K562 (cell line): Measurements from ENCODE around the gene RHOF. TPM values are rescaled to one million over a fixed set of nuclear protein-coding genes. Genes with fewer than 3 reads are reported as not detected.

Experiments
- ATAC-seq: fragments of 200-7000 bp; cut with Tn5 transposase; 3 replicates; pipeline ENCODE4 v1.9.1; 2020; ENCODE audit warnings: moderate library complexity
- BruUV-seq: library from RNA; stranded (reverse); fragments of 400-500 nt; replicated peaks from 2 replicates; lab custom pipeline; 2021; lab: Mats Ljungman, UMichigan
- CTCF ChIA-PET: fragments of 300-600 bp; formaldehyde crosslinking; extraction: SDS; loops from one replicate; lab custom pipeline; 2021; ENCODE audit warnings: low intra/inter-chr PET ratio; lab: Yijun Ruan, JAX
- POLR2A ChIA-PET: fragments of 300-600, 350-650 bp; sonication (Branson Sonifier 250); formaldehyde crosslinking; extraction: SDS; loops from one replicate; lab custom pipeline; 2021; ENCODE audit warnings: antibody characterized with exemption, inconsistent platforms; lab: Yijun Ruan, JAX
- DNase-seq, 4 experiments: peaks; one replicate each; pipeline versions ENCODE4 v3.0.0 to v3.0.0-alpha.2; 2011 to 2018; ENCODE audit warnings: low spot score in 3 of 4, mixed read lengths in 3 of 4; ENCODE audit errors: extremely low read depth in 1 of 4
- FAIRE-seq: peaks from 2 replicates; lab custom pipeline; 2011; peaks lifted over from hg19 to GRCh38; lab: Jason Lieb, UNC
- H2AFZ ChIP-seq: 2 replicates; pipeline ENCODE4 v1.6.0; 2011; ENCODE audit warnings: low read depth, low read length, control low read depth, inconsistent platforms
- H3K27ac ChIP-seq: fragments of 200-600 bp; 3 replicates; pipeline ENCODE4 v1.8.0; 2011; ENCODE audit warnings: low read depth, mild to moderate bottlenecking, control low read depth, inconsistent platforms, low read length, moderate library complexity, mixed read lengths; ENCODE audit errors: extremely low read depth
- H3K27me3 ChIP-seq, 2 experiments: fragments of 300-600 bp in 1 of 2; 2 replicates in 1 of 2; 3 replicates in 1 of 2; pipeline versions ENCODE4 v1.6.0 to v1.8.0; 2011; ENCODE audit warnings: inconsistent platforms in 2 of 2, low read length in 2 of 2, mild to moderate bottlenecking in 1 of 2, mixed read lengths in 1 of 2, moderate library complexity in 1 of 2; ENCODE audit not compliant: control insufficient read depth in 2 of 2, insufficient read depth in 2 of 2
- H3K36me3 ChIP-seq: fragments of 300-600 bp; 3 replicates; pipeline ENCODE4 v1.8.0; 2011; ENCODE audit warnings: mild to moderate bottlenecking, low read length, inconsistent platforms; ENCODE audit not compliant: control insufficient read depth, insufficient read depth
- H3K4me1 ChIP-seq, 2 experiments: fragments of 200-600 bp in 1 of 2; replicated peaks in 1 of 2; 2 replicates in 1 of 2; 3 replicates in 1 of 2; pipeline versions ENCODE4 v1.5.1 to v1.8.0; 2011; ENCODE audit warnings: inconsistent platforms in 2 of 2, low read length in 2 of 2, mild to moderate bottlenecking in 1 of 2, mixed read lengths in 1 of 2, moderate library complexity in 1 of 2; ENCODE audit not compliant: control insufficient read depth in 2 of 2, insufficient read depth in 2 of 2
- H3K4me2 ChIP-seq: 2 replicates; pipeline ENCODE4 v1.6.1; 2011; ENCODE audit warnings: low read length, control low read depth, inconsistent platforms, mixed read lengths; ENCODE audit not compliant: insufficient read depth
- H3K4me3 ChIP-seq: fragments of 200-600 bp; sonication (generic), shearing (Covaris generic); 2 replicates; pipeline ENCODE4 v1.5.1; 2016; ENCODE audit warnings: control low read depth, inconsistent platforms
- H3K79me2 ChIP-seq: fragments of 200-600 bp; 3 replicates; pipeline ENCODE4 v1.8.0; 2011; ENCODE audit warnings: low read length, inconsistent platforms; ENCODE audit not compliant: control insufficient read depth, insufficient read depth
- H3K9ac ChIP-seq, 2 experiments: 2 replicates each; pipeline versions ENCODE4 v1.6.0 to v1.6.1; 2011; ENCODE audit warnings: low read depth in 2 of 2, low read length in 2 of 2, control low read depth in 1 of 2, inconsistent platforms in 1 of 2, mild to moderate bottlenecking in 1 of 2, mixed read lengths in 1 of 2; ENCODE audit not compliant: insufficient read depth in 1 of 2
- H3K9me1 ChIP-seq: one replicate; pipeline ENCODE4 v1.6.0; 2011; ENCODE audit warnings: inconsistent platforms, mild to moderate bottlenecking, low read length, moderate library complexity; ENCODE audit not compliant: control insufficient read depth, insufficient read depth
- H3K9me3 ChIP-seq: replicated peaks from 2 replicates; pipeline ENCODE4 v1.5.1; 2011; ENCODE audit warnings: low read depth, low read length, inconsistent platforms; ENCODE audit not compliant: control insufficient read depth, insufficient read depth
- H4K20me1 ChIP-seq: replicated peaks from 2 replicates; pipeline ENCODE4 v1.6.1; 2011; ENCODE audit warnings: low read length, inconsistent platforms, mixed read lengths; ENCODE audit not compliant: control insufficient read depth, insufficient read depth
- E4F1 ChIP-seq: fragments of 250-450 bp; sonication (Bioruptor Pico); IDR thresholded peaks from 2 replicates; pipeline ENCODE4 v1.5.0; 2021; ENCODE audit warnings: mild to moderate bottlenecking, borderline replicate concordance
- HNRNPUL1 ChIP-seq: fragments of 200-400 bp; formaldehyde crosslinking; IDR thresholded peaks from 2 replicates; pipeline ENCODE4 v1.6.1; 2017; ENCODE audit warnings: low read length
- PRMT5 ChIP-seq: sonication (generic); formaldehyde crosslinking; IDR thresholded peaks from 2 replicates; pipeline ENCODE4 v1.5.0; 2020; ENCODE audit warnings: missing genetic modification reagents
- STAT5B ChIP-seq: fragments of 250-450 bp; sonication (Bioruptor Pico); IDR thresholded peaks from 2 replicates; pipeline ENCODE4 v1.8.0; 2021; ENCODE audit warnings: mild to moderate bottlenecking, inconsistent platforms
- ZNF324 ChIP-seq: fragments of 250-450 bp; sonication (Bioruptor Pico); IDR thresholded peaks from 2 replicates; pipeline ENCODE4 v1.4.0; 2020; ENCODE audit warnings: mild to moderate bottlenecking
- whole genome bisulfite sequencing: fragments of 100-300 bp; shearing (Covaris generic); methylation state at CpG from one replicate; pipeline ENCODE4 v1.1.6; 2016; ENCODE audit warnings: low coverage, mixed read lengths; ENCODE audit not compliant: insufficient coverage; ENCODE audit errors: missing lambda C conversion rate; 5-methylcytosine and 5-hydroxymethylcytosine counted together
- in situ Hi-C: fragments of 300-500 bp; cut with MboI; formaldehyde crosslinking; loops from 4 replicates; pipeline ENCODE4 v1.15.0; 2018; ENCODE audit warnings: inconsistent platforms, mixed read lengths
- intact Hi-C: fragments of 100-400 bp; cut with micrococcal nuclease; formaldehyde crosslinking; loops from 2 replicates; pipeline ENCODE4 v1.14.2; 2022
- polyA plus RNA-seq, 8 experiments: library from polyadenylated mRNA; depleted of rRNA in 4 of 8; stranded (reverse) in 5 of 8; unstranded in 3 of 8; fragments of >200 nt; fragmentation: Nextera tagmentation in 2 of 8; fragmentation: Illumina TruSeq in 1 of 8; extraction: Ambion mirVana in 2 of 8; extraction: Trizol in 1 of 8; gene quantifications; 2 replicates each; pipeline versions ENCODE4 v1.2.1 to v1.2.3, GENCODE V29; 2011 to 2014; ENCODE audit warnings: inconsistent platforms in 1 of 8, missing spikeins in 1 of 8
- total RNA-seq, 7 experiments: library from RNA; depleted of rRNA in 6 of 7; stranded (reverse); fragments of >200 nt in 6 of 7; fragmentation: Illumina TruSeq in 2 of 7; extraction: Trizol in 2 of 7; gene quantifications; 2 replicates each; pipeline versions ENCODE4 v1.2.1 to v1.2.3, GENCODE V29; 2011 to 2021; ENCODE audit warnings: low replicate concordance in 1 of 7
- TF ChIP-seq, protein P1 (sequence below): fragments of 250-450 bp; sonication (Bioruptor Pico); IDR thresholded peaks from 2 replicates; pipeline ENCODE4 v1.5.0; 2020; ENCODE audit warnings: mild to moderate bottlenecking, borderline replicate concordance
- TF ChIP-seq, protein P2 (sequence below): sonication (generic); formaldehyde crosslinking; IDR thresholded peaks from 2 replicates; pipeline ENCODE4 v1.9.0; 2022; ENCODE audit warnings: mild to moderate bottlenecking, missing genetic modification reagents
- TF ChIP-seq, protein P3 (sequence below): fragments of 450-650 bp; IDR thresholded peaks from 2 replicates; pipeline ENCODE4 v1.6.1; 2016; ENCODE audit warnings: mild to moderate bottlenecking

The RHOF gene
- total and polyA plus RNA-seq, 9 of the 15 experiments (the other 6 are each of a cell fraction or from before 2014, with no cell fraction given) = 0.13 to 10.1 (median 4.0) TPM

DNA sequence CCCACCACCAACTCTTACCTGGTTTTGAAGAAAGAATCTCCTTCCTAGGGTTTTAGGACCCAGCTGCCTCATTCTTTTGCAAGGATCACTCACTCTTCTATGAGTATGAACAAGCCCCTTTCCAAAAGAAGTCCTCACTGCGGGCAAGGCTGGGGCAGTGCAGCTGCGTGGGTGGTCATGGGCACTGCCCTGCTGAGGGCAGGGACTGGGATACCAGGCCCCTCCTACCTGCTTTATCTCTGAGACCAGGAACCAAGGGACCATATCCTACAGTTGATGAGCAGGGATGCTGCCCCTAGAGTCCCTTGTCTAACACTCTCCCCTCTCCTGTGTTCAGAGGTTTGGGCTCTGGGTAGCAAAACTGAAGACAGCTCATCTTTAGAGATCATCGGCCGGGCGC lies 44.6 kb upstream of the RHOF start:
- no peak for FAIRE-seq
- TF ChIP-seq STAT5B (CRISPR knock-in tag) = no peak
- TF ChIP-seq, protein P1, sequence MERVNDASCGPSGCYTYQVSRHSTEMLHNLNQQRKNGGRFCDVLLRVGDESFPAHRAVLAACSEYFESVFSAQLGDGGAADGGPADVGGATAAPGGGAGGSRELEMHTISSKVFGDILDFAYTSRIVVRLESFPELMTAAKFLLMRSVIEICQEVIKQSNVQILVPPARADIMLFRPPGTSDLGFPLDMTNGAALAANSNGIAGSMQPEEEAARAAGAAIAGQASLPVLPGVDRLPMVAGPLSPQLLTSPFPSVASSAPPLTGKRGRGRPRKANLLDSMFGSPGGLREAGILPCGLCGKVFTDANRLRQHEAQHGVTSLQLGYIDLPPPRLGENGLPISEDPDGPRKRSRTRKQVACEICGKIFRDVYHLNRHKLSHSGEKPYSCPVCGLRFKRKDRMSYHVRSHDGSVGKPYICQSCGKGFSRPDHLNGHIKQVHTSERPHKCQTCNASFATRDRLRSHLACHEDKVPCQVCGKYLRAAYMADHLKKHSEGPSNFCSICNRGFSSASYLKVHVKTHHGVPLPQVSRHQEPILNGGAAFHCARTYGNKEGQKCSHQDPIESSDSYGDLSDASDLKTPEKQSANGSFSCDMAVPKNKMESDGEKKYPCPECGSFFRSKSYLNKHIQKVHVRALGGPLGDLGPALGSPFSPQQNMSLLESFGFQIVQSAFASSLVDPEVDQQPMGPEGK (CRISPR knock-in tag) = no peak
- no peak for TF ChIP-seq PRMT5 (CRISPR knock-in tag)
- TF ChIP-seq, protein P2, sequence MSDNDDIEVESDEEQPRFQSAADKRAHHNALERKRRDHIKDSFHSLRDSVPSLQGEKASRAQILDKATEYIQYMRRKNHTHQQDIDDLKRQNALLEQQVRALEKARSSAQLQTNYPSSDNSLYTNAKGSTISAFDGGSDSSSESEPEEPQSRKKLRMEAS (CRISPR knock-in tag) = no peak
- no peak for TF ChIP-seq ZNF324 (CRISPR knock-in tag)
- TF ChIP-seq, protein P3, sequence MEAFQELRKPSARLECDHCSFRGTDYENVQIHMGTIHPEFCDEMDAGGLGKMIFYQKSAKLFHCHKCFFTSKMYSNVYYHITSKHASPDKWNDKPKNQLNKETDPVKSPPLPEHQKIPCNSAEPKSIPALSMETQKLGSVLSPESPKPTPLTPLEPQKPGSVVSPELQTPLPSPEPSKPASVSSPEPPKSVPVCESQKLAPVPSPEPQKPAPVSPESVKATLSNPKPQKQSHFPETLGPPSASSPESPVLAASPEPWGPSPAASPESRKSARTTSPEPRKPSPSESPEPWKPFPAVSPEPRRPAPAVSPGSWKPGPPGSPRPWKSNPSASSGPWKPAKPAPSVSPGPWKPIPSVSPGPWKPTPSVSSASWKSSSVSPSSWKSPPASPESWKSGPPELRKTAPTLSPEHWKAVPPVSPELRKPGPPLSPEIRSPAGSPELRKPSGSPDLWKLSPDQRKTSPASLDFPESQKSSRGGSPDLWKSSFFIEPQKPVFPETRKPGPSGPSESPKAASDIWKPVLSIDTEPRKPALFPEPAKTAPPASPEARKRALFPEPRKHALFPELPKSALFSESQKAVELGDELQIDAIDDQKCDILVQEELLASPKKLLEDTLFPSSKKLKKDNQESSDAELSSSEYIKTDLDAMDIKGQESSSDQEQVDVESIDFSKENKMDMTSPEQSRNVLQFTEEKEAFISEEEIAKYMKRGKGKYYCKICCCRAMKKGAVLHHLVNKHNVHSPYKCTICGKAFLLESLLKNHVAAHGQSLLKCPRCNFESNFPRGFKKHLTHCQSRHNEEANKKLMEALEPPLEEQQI = no peak
- TF ChIP-seq HNRNPUL1 = no peak
- no peak for TF ChIP-seq E4F1
- TF ChIP-seq, all 486 proteins: peak for 0

More for the DNA sequence above, 44.6 kb upstream of the RHOF start:
- Histone ChIP-seq H3K9me3 (no peaks in the 10 kb centered on the region), H3K9me1 (no peaks in the 10 kb centered on the region), H2AFZ (no peak overlapping the region), H3K4me1 (peaks cover 10 to 23% of the 10 kb centered on the region in 2 experiments; a peak in 4 of 5 replicates), H3K27ac (no peak overlapping the region), H3K79me2 (peaks cover 3% of the 10 kb centered on the region; the same call in 2 of the 3 replicates), H3K27me3 (no peaks in the 10 kb centered on the region), H3K4me2 (no peak overlapping the region), H3K9ac (0 out of 4 replicates have a peak overlapping the region, but pooled peaks of 1 of the 2 experiments have one; percentile 40), H4K20me1 (no peaks in the 10 kb centered on the region), H3K4me3 (no peak overlapping the region), H3K36me3 (no peaks in the 10 kb centered on the region)
- in situ Hi-C loops (loop anchor here (25.0 kb wide), 1 partner anchor 1549 kb away; the partner anchor contains the start of gene KMT5A), intact Hi-C loops (no loop called here)
- CTCF ChIA-PET = interaction anchor here (2.3 kb wide), 1 partner anchor 43 kb away, joined by 6 read pairs; no protein-coding TSS in a partner anchor
- BruUV-seq = no TSS peak
- ATAC-seq = no peak
- POLR2A ChIA-PET = interaction anchor here (1.1 to 2.6 kb wide), 5 partner anchors 10 to 44 kb away, joined by 3 to 21 read pairs (median 6); no protein-coding TSS in a partner anchor
- WGBS = 58% methylated on average over 5 of the region's 5 CpGs
- DNase-seq = no peak
